ENCODE results near the gene APOF. TPM values are rescaled to one million over a fixed set of nuclear protein-coding genes. Genes with fewer than 3 reads are reported as not detected.

APOF gene
- total and polyA plus RNA-seq, 10 of the 15 experiments (the other 5 are each of a cell fraction or from before 2014, with no cell fraction given) = 0.04 to 0.19 (median 0.11) TPM; not detected in 5

- TF ChIP-seq BCL3 (IDR thresholded peaks at IDR 0.05; ENCODE audit: borderline replicate concordance, insufficient read depth, low read depth, low read length, poor library complexity, severe bottlenecking) = peak; percentile 40
- TF ChIP-seq BCLAF1 (IDR thresholded peaks at IDR 0.05) = no peak
- TF ChIP-seq MEF2A (IDR thresholded peaks at IDR 0.05; ENCODE audit: insufficient read depth, low read depth, low read length) = no peak
- no peak for TF ChIP-seq ZBED1 (IDR thresholded peaks at IDR 0.05; ENCODE audit: borderline replicate concordance)
- peak; percentile 44; the same call in 1 of the 2 replicates for TF ChIP-seq MLLT1 (IDR thresholded peaks at IDR 0.05)
- TF ChIP-seq SIX5 (IDR thresholded peaks at IDR 0.05; ENCODE audit: low read depth, low read length, severe bottlenecking) = no peak
- no peak for TF ChIP-seq TBL1XR1 (IDR thresholded peaks at IDR 0.05; ENCODE audit: low read depth, low read length)
- TF ChIP-seq ZBTB33 (IDR thresholded peaks at IDR 0.05) = no peak
- no peak for TF ChIP-seq NBN (IDR thresholded peaks at IDR 0.05)
- TF ChIP-seq EGR1 (IDR thresholded peaks at IDR 0.05; ENCODE audit: borderline replicate concordance in 1 of 2, low read depth in 2 of 2, low read length in 2 of 2) = 0 out of 3 replicates have a peak, but pooled peaks of 1 of the 2 experiments have one; percentile 8
- TF ChIP-seq LARP7 (IDR thresholded peaks at IDR 0.05) = no peak
- TF ChIP-seq BCL11A (IDR thresholded peaks at IDR 0.05; ENCODE audit: low read depth, low read length) = peak; percentile 37; the same call in 1 of the 2 replicates
- TF ChIP-seq ESRRA (IDR thresholded peaks at IDR 0.05; ENCODE audit: low read length) = no peak
- TF ChIP-seq HSF1 (IDR thresholded peaks at IDR 0.05; ENCODE audit: low read depth, low read length) = no peak
- no peak for TF ChIP-seq SMC3 (IDR thresholded peaks at IDR 0.05; ENCODE audit: borderline replicate concordance, low read length)
- no peak for TF ChIP-seq RFX5 (IDR thresholded peaks at IDR 0.05; ENCODE audit: low read depth, low read length)
- TF ChIP-seq JUND (IDR thresholded peaks at IDR 0.05; ENCODE audit: low read depth, low read length) = no peak
- peak; percentile 55; the same call in 1 of the 2 replicates for TF ChIP-seq RELB (IDR thresholded peaks at IDR 0.05; ENCODE audit: low read depth)
Measured at GRCh38 chr12:56338308-56339157, 24.1 kb downstream of the APOF start, which contains the start of gene IL23A (continued).
